Testis (tissue), 5 donors: Measurements from ENCODE around the gene JTB. TPM values are rescaled to one million over a fixed set of nuclear protein-coding genes. Genes with fewer than 3 reads are reported as not detected.
"Not testable (repeated sequence)": the region's sequence is repeated elsewhere in the genome, so short reads cannot be mapped to it uniquely, and the experiment has no call there.

ENCODE experiments used
- DNase-seq: peaks from one replicate; pipeline ENCODE4 v3.0.0-alpha.2; 2019
- H3K27ac ChIP-seq, 2 donors: fragments of 200-600 bp; sonication (generic); one replicate each; pipeline ENCODE4 v1.5.1; 2019
- H3K27me3 ChIP-seq: fragments of 200-600 bp; sonication (generic); one replicate; pipeline ENCODE4 v1.5.1; 2019
- H3K36me3 ChIP-seq: fragments of 200-600 bp; sonication (generic); one replicate; pipeline ENCODE4 v1.5.1; 2017; ENCODE audit warnings: low read depth; ENCODE audit errors: missing control alignments
- H3K4me1 ChIP-seq: fragments of 200-600 bp; sonication (generic); one replicate; pipeline ENCODE4 v1.5.1; 2019
- H3K4me3 ChIP-seq, 2 donors: fragments of 200-600 bp; sonication (generic); one replicate each; pipeline ENCODE4 v1.5.1; 2017 to 2019
- H3K9me3 ChIP-seq: fragments of 200-600 bp; sonication (generic); one replicate; pipeline ENCODE4 v1.5.1; 2017
- CTCF ChIP-seq, 3 experiments: fragments of 450-650 bp in 2 of 3; fragments of 200-600 bp in 1 of 3; sonication (generic) in 1 of 3; IDR thresholded peaks; one replicate each; pipeline ENCODE4 v1.5.1; 2016 to 2019; ENCODE audit warnings: antibody characterized with exemption in 3 of 3, mild to moderate bottlenecking in 2 of 3, moderate library complexity in 1 of 3
- POLR2A ChIP-seq: fragments of 450-650 bp; IDR thresholded peaks from one replicate; pipeline ENCODE4 v1.6.1; 2017; ENCODE audit warnings: antibody characterized with exemption, mild to moderate bottlenecking, moderate library complexity
- WGBS, 2 donors: methylation state at CpG; one replicate each; pipeline ENCODE4 v1.1.5; 2018; 5-methylcytosine and 5-hydroxymethylcytosine counted together
- intact Hi-C: fragments of 100-400 bp; cut with DNase I; formaldehyde crosslinking; loops from one replicate; pipeline ENCODE4 v1.15.1; 2023; ENCODE audit warnings: low total_unique reads
- long read RNA-seq, 2 donors: transcript quantifications; one replicate each; lab custom pipeline, GENCODE V29; 2026
- polyA plus RNA-seq: library from polyadenylated mRNA; stranded (reverse); fragments of 350-450 nt; fragmentation: Illumina TruSeq; extraction: RNeasy Lipid Tissue Mini Kit (QIAGEN cat#74804); gene quantifications from one replicate; pipeline ENCODE4 v1.2.3, GENCODE V29; 2014; ENCODE audit warnings: low read depth, low replicate concordance; ENCODE audit not compliant: insufficient read depth
- total RNA-seq, 2 donors: library from RNA; depleted of rRNA; stranded (reverse); fragments of >200 nt; gene quantifications; one replicate each; pipeline ENCODE4 v1.2.3, GENCODE V29; 2016

Gene JTB
- total RNA-seq (100 to 1,000 TPM; 159 to 212 TPM), polyA plus RNA-seq (78.6 TPM)
- long read RNA-seq, donor 1, transcript JTB-201 (5 exons, 1,287 nt), result major isoform, 56 of 83 reads
- long read RNA-seq, donor 1, partial matches to known transcripts, result 23 of 83 reads
- long read RNA-seq, donor 1, other reads (novel, unspliced or antisense), result 0 of 83 reads
- long read RNA-seq, donor 2, transcript JTB-201 (5 exons, 1,287 nt), result major isoform, 43 of 44 reads
- long read RNA-seq, donor 2, partial matches to known transcripts, result 0 of 44 reads
- long read RNA-seq, donor 2, other reads (novel, unspliced or antisense), result 0 of 44 reads

GRCh38 chr1:153977250-153978240, at the start of gene JTB:
Gene JTB (minus strand): TSS chr1:153977674. CDS start chr1:153977252, 422 bp downstream.
- no peaks in the 10 kb centered on the region for H3K9me3 ChIP-seq
- intact Hi-C loops, result no loop called here
- peaks cover 7% of the 10 kb centered on the region for H3K4me1 ChIP-seq
- DNase-seq, result peak; percentile 97
- H3K27me3 ChIP-seq, result no peaks in the 10 kb centered on the region
- 0% methylated on average over 13 to 61 of the region's 75 CpGs for WGBS, 2 donors
- no peaks in the 10 kb centered on the region for H3K36me3 ChIP-seq
- peak within 1 kb of the TSS; percentile 88 to 92 for H3K27ac ChIP-seq
- peak within 1 kb of the TSS; percentile 83 for H3K4me3 ChIP-seq
- peak; percentile 22 for TF ChIP-seq POLR2A
- TF ChIP-seq CTCF (IDR thresholded peaks at IDR 0.05), result peak in 1 of 3 experiments; percentile 7

- DNase-seq, result no peak
- H3K27me3 ChIP-seq, result no peaks in the 10 kb centered on the region
- no peak overlapping the region for H3K4me3 ChIP-seq
- H3K27ac ChIP-seq, result no peak overlapping the region
- no peaks in the 10 kb centered on the region for H3K36me3 ChIP-seq
- TF ChIP-seq CTCF (IDR thresholded peaks at IDR 0.05) (no peak), POLR2A (no peak)
- H3K9me3 ChIP-seq, result no peaks in the 10 kb centered on the region
- H3K4me1 ChIP-seq, result no peaks in the 10 kb centered on the region
- intact Hi-C loops, result no loop called here
- WGBS, 2 donors, result 85 to 96% methylated on average over 1 of the region's 1 CpG
These were observed 42.5 kb upstream of the JTB start for GRCh38 chr1:154019940-154020339.

- no peaks in the 10 kb centered on the region for H3K9me3 ChIP-seq
- H3K36me3 ChIP-seq, result no peaks in the 10 kb centered on the region
- H3K4me3 ChIP-seq, result no peak overlapping the region
- DNase-seq, result no peak
- intact Hi-C loops, result no loop called here
- H3K27me3 ChIP-seq, result no peaks in the 10 kb centered on the region
- no peaks in the 10 kb centered on the region for H3K4me1 ChIP-seq
- WGBS, 2 donors, result 64 to 69% methylated on average over 4 of the region's 4 CpGs
- H3K27ac ChIP-seq, result no peak overlapping the region
- no peak for TF ChIP-seq POLR2A
- no peak for TF ChIP-seq CTCF (IDR thresholded peaks at IDR 0.05)
These were observed 41.8 kb upstream of the JTB start for GRCh38 chr1:154019269-154019668.

GRCh38 chr1:154014154-154014907, 36.9 kb upstream of the JTB start:
- intact Hi-C loops, result no loop called here

GRCh38 chr1:154012543-154012942, 35.1 kb upstream of the JTB start:
- H3K27ac ChIP-seq, H3K9me3 ChIP-seq, intact Hi-C loops, H3K27me3 ChIP-seq, DNase-seq, H3K4me3 ChIP-seq, H3K36me3 ChIP-seq, H3K4me1 ChIP-seq: not testable (repeated sequence)
- WGBS, 2 donors, result 95 to 97% methylated on average over 14 of the region's 14 CpGs

More at GRCh38 chr1:154014154-154014907, 36.9 kb upstream of the JTB start:
- no peaks in the 10 kb centered on the region for H3K36me3 ChIP-seq
- no peaks in the 10 kb centered on the region for H3K9me3 ChIP-seq
- no peaks in the 10 kb centered on the region for H3K27me3 ChIP-seq
- DNase-seq, result no peak
- 69 to 78% methylated on average over 3 of the region's 3 CpGs for WGBS, 2 donors
- no peak overlapping the region for H3K4me3 ChIP-seq
- TF ChIP-seq CTCF (IDR thresholded peaks at IDR 0.05) (no peak), POLR2A (no peak)
- H3K4me1 ChIP-seq, result no peaks in the 10 kb centered on the region
- H3K27ac ChIP-seq, result no peak overlapping the region
